Liver (tissue), 9 donors: ENCODE results near the gene RNF111. TPM values are rescaled to one million over a fixed set of nuclear protein-coding genes. Genes with fewer than 3 reads are reported as not detected.

Experiments used
- DNase-seq: peaks from one replicate; pipeline ENCODE4 v3.0.0-alpha.2; 2017; ENCODE audit warnings: low spot score
- H3K27ac ChIP-seq, 2 donors: one replicate each; pipeline ENCODE4 v1.7.0; 2013; ENCODE audit warnings: inconsistent platforms in 2 of 2, low read length in 2 of 2, control low read depth in 1 of 2, low read depth in 1 of 2, mild to moderate bottlenecking in 1 of 2
- H3K27me3 ChIP-seq, 4 donors: one replicate each; pipeline versions ENCODE4 v1.6.1 to v1.7.0; 2013; ENCODE audit warnings: low read length in 3 of 4, inconsistent platforms in 1 of 4, mild to moderate bottlenecking in 1 of 4, moderate library complexity in 1 of 4; ENCODE audit not compliant: control insufficient read depth in 4 of 4, insufficient read depth in 4 of 4
- H3K36me3 ChIP-seq, 4 donors: one replicate each; pipeline versions ENCODE4 v1.6.1 to v1.7.0; 2013; ENCODE audit warnings: low read length in 3 of 4, mild to moderate bottlenecking in 3 of 4, low read depth in 1 of 4, moderate library complexity in 1 of 4; ENCODE audit not compliant: control insufficient read depth in 4 of 4, insufficient read depth in 3 of 4
- H3K4me1 ChIP-seq, 4 donors: one replicate each; pipeline versions ENCODE4 v1.6.1 to v1.7.0; 2013; ENCODE audit warnings: low read length in 3 of 4, mild to moderate bottlenecking in 3 of 4, moderate library complexity in 1 of 4; ENCODE audit not compliant: control insufficient read depth in 4 of 4, insufficient read depth in 4 of 4
- H3K4me3 ChIP-seq, 3 donors: one replicate each; pipeline versions ENCODE4 v1.6.1 to v1.7.0; 2013; ENCODE audit warnings: low read length in 3 of 3, control low read depth in 1 of 3, low read depth in 1 of 3, mild to moderate bottlenecking in 1 of 3
- H3K9ac ChIP-seq, 2 donors: one replicate each; pipeline ENCODE4 v1.7.0; 2013; ENCODE audit warnings: low read length in 2 of 2, mild to moderate bottlenecking in 2 of 2, moderate library complexity in 2 of 2, control low read depth in 1 of 2, low read depth in 1 of 2
- H3K9me3 ChIP-seq, 4 donors: one replicate each; pipeline versions ENCODE4 v1.6.1 to v1.7.0; 2013; ENCODE audit warnings: low read length in 3 of 4; ENCODE audit not compliant: control insufficient read depth in 4 of 4
- ATF3 ChIP-seq: IDR thresholded peaks from 2 replicates; pipeline ENCODE4 v1.6.1; 2016; ENCODE audit warnings: antibody characterized with exemption
- EGR1 ChIP-seq, 2 donors: IDR thresholded peaks; 2 replicates each; pipeline ENCODE4 v1.6.1; 2016 to 2018; ENCODE audit warnings: antibody characterized with exemption in 2 of 2, low read depth in 2 of 2
- FOXA1 ChIP-seq: IDR thresholded peaks from 2 replicates; pipeline ENCODE4 v1.6.1; 2016; ENCODE audit warnings: antibody characterized with exemption
- FOXA2 ChIP-seq: IDR thresholded peaks from 2 replicates; pipeline ENCODE4 v1.6.1; 2016; ENCODE audit warnings: antibody characterized with exemption
- GABPA ChIP-seq, 2 donors: IDR thresholded peaks in 1 of 2; conservative IDR thresholded peaks in 1 of 2; 2 replicates each; pipeline ENCODE4 v1.6.1; 2016; ENCODE audit warnings: antibody characterized with exemption in 2 of 2, mild to moderate bottlenecking in 1 of 2, moderate library complexity in 1 of 2
- HNF4A ChIP-seq, 2 donors: conservative IDR thresholded peaks; 2 replicates each; pipeline ENCODE4 v1.6.1; 2016; ENCODE audit warnings: antibody characterized with exemption in 2 of 2, mild to moderate bottlenecking in 2 of 2
- HNF4G ChIP-seq: IDR thresholded peaks from 2 replicates; pipeline ENCODE4 v1.6.1; 2016; ENCODE audit warnings: antibody characterized with exemption
- JUND ChIP-seq, 2 donors: IDR thresholded peaks; 2 replicates each; pipeline ENCODE4 v1.6.1; 2016; ENCODE audit warnings: antibody characterized with exemption in 2 of 2
- NR2F2 ChIP-seq: IDR thresholded peaks from 2 replicates; pipeline ENCODE4 v1.6.1; 2016; ENCODE audit warnings: antibody characterized with exemption
- RAD21 ChIP-seq, 2 donors: IDR thresholded peaks; 2 replicates each; pipeline ENCODE4 v1.6.1; 2016; ENCODE audit warnings: antibody characterized with exemption in 2 of 2, mild to moderate bottlenecking in 2 of 2
- RXRA ChIP-seq, 2 donors: IDR thresholded peaks; 2 replicates each; pipeline ENCODE4 v1.6.1; 2017 to 2018; ENCODE audit warnings: antibody characterized with exemption in 2 of 2, mild to moderate bottlenecking in 1 of 2
- SP1 ChIP-seq: IDR thresholded peaks from 2 replicates; pipeline ENCODE4 v1.6.1; 2018; ENCODE audit warnings: antibody characterized with exemption, mild to moderate bottlenecking
- TAF1 ChIP-seq: conservative IDR thresholded peaks from 2 replicates; pipeline ENCODE4 v1.6.1; 2016; ENCODE audit warnings: antibody characterized with exemption, mild to moderate bottlenecking
- YY1 ChIP-seq: IDR thresholded peaks from 2 replicates; pipeline ENCODE4 v1.6.1; 2016; ENCODE audit warnings: antibody characterized with exemption, mild to moderate bottlenecking
- WGBS: extraction: QIAGEN DNeasy Blood & Tissue Kit; methylation state at CpG from one replicate; pipeline ENCODE4 v1.1.7; 2013; 5-methylcytosine and 5-hydroxymethylcytosine counted together
- polyA plus RNA-seq, 2 donors: library from polyadenylated mRNA; stranded (reverse) in 1 of 2; unstranded in 1 of 2; fragments of 200-250 nt in 1 of 2; fragments of >200 nt in 1 of 2; fragmentation: Nextera tagmentation in 1 of 2; extraction: Ambion mirVana in 1 of 2; gene quantifications; one replicate each; pipeline versions ENCODE4 v1.2.1 to v1.2.3, GENCODE V29; 2013 to 2015
- total RNA-seq, 2 donors: library from RNA; depleted of rRNA; stranded (reverse); fragments of >200 nt; gene quantifications; one replicate each; pipeline ENCODE4 v1.2.3, GENCODE V29; 2014
- TF ChIP-seq, protein P1 (sequence below): fragments of 150-350 bp; IDR thresholded peaks from 2 replicates; pipeline ENCODE4 v1.5.1; 2017; ENCODE audit warnings: improper control_type of control experiment, low read depth, low read length; ENCODE audit not compliant: missing input control
- TF ChIP-seq, protein P2 (sequence below): IDR thresholded peaks from 2 replicates; pipeline ENCODE4 v1.6.1; 2016; ENCODE audit warnings: antibody characterized with exemption, mild to moderate bottlenecking
- TF ChIP-seq, protein P3 (sequence below): IDR thresholded peaks from 2 replicates; pipeline ENCODE4 v1.6.1; 2016; ENCODE audit warnings: antibody characterized with exemption
- TF ChIP-seq, protein P4 (sequence below): IDR thresholded peaks from 2 replicates; pipeline ENCODE4 v1.6.1; 2016; ENCODE audit warnings: antibody characterized with exemption
- donor health status: healthy.
- donor health status: healthy.
- donor health status: healthy.
- donor health status: healthy.
- donor health status: healthy.

Gene RNF111
- total and polyA plus RNA-seq, 4 donors = 5.1 to 16.9 (median 10.4) TPM

GRCh38 chr15:58980351-58980939, 7.0 kb upstream of the RNF111 start:
- Histone ChIP-seq H3K4me1 (peaks cover 0 to 11% (median 0%) of the 10 kb centered on the region in 4 donors), H3K4me3 (no peak overlapping the region), H3K27me3 (no peaks in the 10 kb centered on the region), H3K9me3 (no peaks in the 10 kb centered on the region), H3K36me3 (no peaks in the 10 kb centered on the region), H3K9ac (peak overlapping the region in 1 of 2 donors; percentile 30), H3K27ac (no peak overlapping the region)
- no peak for DNase-seq
- no peak for TF ChIP-seq RXRA (IDR thresholded peaks at IDR 0.05)
- no peak for TF ChIP-seq GABPA (IDR thresholded peaks at IDR 0.05 in 1 of 2, conservative IDR thresholded peaks at IDR 0.05 in 1 of 2)
- no peak for TF ChIP-seq YY1
- TF ChIP-seq NR2F2 = no peak
- TF ChIP-seq TAF1 = no peak
- no peak for TF ChIP-seq JUND (IDR thresholded peaks at IDR 0.05)
- TF ChIP-seq, protein P1, sequence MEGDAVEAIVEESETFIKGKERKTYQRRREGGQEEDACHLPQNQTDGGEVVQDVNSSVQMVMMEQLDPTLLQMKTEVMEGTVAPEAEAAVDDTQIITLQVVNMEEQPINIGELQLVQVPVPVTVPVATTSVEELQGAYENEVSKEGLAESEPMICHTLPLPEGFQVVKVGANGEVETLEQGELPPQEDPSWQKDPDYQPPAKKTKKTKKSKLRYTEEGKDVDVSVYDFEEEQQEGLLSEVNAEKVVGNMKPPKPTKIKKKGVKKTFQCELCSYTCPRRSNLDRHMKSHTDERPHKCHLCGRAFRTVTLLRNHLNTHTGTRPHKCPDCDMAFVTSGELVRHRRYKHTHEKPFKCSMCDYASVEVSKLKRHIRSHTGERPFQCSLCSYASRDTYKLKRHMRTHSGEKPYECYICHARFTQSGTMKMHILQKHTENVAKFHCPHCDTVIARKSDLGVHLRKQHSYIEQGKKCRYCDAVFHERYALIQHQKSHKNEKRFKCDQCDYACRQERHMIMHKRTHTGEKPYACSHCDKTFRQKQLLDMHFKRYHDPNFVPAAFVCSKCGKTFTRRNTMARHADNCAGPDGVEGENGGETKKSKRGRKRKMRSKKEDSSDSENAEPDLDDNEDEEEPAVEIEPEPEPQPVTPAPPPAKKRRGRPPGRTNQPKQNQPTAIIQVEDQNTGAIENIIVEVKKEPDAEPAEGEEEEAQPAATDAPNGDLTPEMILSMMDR = peak; percentile 48
- TF ChIP-seq, protein P2, sequence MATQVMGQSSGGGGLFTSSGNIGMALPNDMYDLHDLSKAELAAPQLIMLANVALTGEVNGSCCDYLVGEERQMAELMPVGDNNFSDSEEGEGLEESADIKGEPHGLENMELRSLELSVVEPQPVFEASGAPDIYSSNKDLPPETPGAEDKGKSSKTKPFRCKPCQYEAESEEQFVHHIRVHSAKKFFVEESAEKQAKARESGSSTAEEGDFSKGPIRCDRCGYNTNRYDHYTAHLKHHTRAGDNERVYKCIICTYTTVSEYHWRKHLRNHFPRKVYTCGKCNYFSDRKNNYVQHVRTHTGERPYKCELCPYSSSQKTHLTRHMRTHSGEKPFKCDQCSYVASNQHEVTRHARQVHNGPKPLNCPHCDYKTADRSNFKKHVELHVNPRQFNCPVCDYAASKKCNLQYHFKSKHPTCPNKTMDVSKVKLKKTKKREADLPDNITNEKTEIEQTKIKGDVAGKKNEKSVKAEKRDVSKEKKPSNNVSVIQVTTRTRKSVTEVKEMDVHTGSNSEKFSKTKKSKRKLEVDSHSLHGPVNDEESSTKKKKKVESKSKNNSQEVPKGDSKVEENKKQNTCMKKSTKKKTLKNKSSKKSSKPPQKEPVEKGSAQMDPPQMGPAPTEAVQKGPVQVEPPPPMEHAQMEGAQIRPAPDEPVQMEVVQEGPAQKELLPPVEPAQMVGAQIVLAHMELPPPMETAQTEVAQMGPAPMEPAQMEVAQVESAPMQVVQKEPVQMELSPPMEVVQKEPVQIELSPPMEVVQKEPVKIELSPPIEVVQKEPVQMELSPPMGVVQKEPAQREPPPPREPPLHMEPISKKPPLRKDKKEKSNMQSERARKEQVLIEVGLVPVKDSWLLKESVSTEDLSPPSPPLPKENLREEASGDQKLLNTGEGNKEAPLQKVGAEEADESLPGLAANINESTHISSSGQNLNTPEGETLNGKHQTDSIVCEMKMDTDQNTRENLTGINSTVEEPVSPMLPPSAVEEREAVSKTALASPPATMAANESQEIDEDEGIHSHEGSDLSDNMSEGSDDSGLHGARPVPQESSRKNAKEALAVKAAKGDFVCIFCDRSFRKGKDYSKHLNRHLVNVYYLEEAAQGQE = no peak
- TF ChIP-seq RAD21 (IDR thresholded peaks at IDR 0.05) = peak; percentile 80 to 87
- no peak for TF ChIP-seq ATF3
- TF ChIP-seq HNF4G = no peak
- TF ChIP-seq SP1 = no peak
- WGBS = 5% methylated on average over 5 of the region's 5 CpGs

- peaks cover 0 to 11% (median 0%) of the 10 kb centered on the region in 4 donors for H3K4me1 ChIP-seq
- H3K9me3 ChIP-seq = no peaks in the 10 kb centered on the region
- H3K36me3 ChIP-seq = no peaks in the 10 kb centered on the region
- H3K4me3 ChIP-seq = no peak overlapping the region
- H3K9ac ChIP-seq = peak overlapping the region in 1 of 2 donors; percentile 21
- no peak for DNase-seq
- no peaks in the 10 kb centered on the region for H3K27me3 ChIP-seq
- H3K27ac ChIP-seq = no peak overlapping the region
- WGBS = 79% methylated on average over 6 of the region's 6 CpGs
- TF ChIP-seq YY1 = no peak
- no peak for TF ChIP-seq RAD21 (IDR thresholded peaks at IDR 0.05)
- TF ChIP-seq, protein P2 = no peak
- no peak for TF ChIP-seq TAF1
- TF ChIP-seq EGR1 (IDR thresholded peaks at IDR 0.05; ENCODE audit: low read depth in 2 of 2) = no peak
- TF ChIP-seq FOXA2 = no peak
- no peak for TF ChIP-seq HNF4A (conservative IDR thresholded peaks at IDR 0.05)
- no peak for TF ChIP-seq GABPA (IDR thresholded peaks at IDR 0.05 in 1 of 2, conservative IDR thresholded peaks at IDR 0.05 in 1 of 2)
- no peak for TF ChIP-seq JUND (IDR thresholded peaks at IDR 0.05)
- TF ChIP-seq RXRA (IDR thresholded peaks at IDR 0.05) = no peak
- TF ChIP-seq NR2F2 = no peak
- TF ChIP-seq, protein P3, sequence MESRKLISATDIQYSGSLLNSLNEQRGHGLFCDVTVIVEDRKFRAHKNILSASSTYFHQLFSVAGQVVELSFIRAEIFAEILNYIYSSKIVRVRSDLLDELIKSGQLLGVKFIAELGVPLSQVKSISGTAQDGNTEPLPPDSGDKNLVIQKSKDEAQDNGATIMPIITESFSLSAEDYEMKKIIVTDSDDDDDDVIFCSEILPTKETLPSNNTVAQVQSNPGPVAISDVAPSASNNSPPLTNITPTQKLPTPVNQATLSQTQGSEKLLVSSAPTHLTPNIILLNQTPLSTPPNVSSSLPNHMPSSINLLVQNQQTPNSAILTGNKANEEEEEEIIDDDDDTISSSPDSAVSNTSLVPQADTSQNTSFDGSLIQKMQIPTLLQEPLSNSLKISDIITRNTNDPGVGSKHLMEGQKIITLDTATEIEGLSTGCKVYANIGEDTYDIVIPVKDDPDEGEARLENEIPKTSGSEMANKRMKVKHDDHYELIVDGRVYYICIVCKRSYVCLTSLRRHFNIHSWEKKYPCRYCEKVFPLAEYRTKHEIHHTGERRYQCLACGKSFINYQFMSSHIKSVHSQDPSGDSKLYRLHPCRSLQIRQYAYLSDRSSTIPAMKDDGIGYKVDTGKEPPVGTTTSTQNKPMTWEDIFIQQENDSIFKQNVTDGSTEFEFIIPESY = no peak
- no peak for TF ChIP-seq SP1
- TF ChIP-seq FOXA1 = no peak
- no peak for TF ChIP-seq HNF4G
- no peak for TF ChIP-seq ATF3
- TF ChIP-seq, protein P4, sequence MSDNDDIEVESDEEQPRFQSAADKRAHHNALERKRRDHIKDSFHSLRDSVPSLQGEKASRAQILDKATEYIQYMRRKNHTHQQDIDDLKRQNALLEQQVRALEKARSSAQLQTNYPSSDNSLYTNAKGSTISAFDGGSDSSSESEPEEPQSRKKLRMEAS = no peak
Measured at GRCh38 chr15:58981808-58982475, 5.5 kb upstream of the RNF111 start.
